Measurements from ENCODE around the gene TSPAN9. TPM values are rescaled to one million over a fixed set of nuclear protein-coding genes. Genes with fewer than 3 reads are reported as not detected.

Gene TSPAN9
- total RNA-seq, 1 experiment from 2014 or later, result 13.2 TPM

DNA sequence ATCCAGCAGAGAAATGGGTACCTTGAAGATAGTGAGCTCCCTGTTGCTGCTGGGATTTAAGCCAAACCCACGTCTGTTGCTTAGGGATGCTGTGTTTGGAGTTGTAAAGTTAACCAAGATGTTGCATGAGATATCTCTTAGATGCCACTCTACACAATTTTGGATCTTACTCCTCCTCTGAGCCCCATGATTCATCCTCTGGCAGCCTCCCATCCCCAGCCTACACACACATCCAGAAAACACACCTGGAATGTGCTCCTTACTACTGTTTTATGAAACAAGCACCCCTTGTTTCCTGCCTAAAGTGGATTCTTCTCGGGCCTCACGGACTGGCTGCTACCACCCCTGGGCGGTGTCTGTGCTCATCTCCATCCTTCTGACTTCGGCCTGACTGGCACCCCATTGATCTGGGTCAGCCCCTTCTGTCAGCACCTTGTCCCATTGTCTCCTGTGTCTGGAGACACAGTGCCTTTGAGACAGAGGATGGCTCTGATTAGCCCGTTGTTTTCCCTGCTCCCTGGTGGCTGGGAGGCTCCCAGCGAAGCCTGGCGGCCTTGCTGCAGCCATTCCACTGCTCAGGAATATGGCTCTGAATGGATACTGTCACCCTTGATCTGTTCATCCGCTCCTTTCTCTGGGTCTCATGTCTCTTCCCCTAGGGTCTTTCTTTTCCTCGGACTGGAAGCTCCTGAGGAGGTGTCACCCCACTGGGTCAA is 24.3 kb downstream of the TSPAN9 start:
- DNase-seq (ENCODE audit: low read depth, low spot score), result no peak
- CTCF ChIA-PET, result no interaction called here
- H3K4me1 ChIP-seq (ENCODE audit: control insufficient read depth in 1 of 2, insufficient read depth in 2 of 2, low read length in 2 of 2), result peaks cover 11 to 16% of the 10 kb centered on the region in 2 experiments
- H2AFZ ChIP-seq (ENCODE audit: low read depth, low read length, poor library complexity, severe bottlenecking), result no peak overlapping the region
- no peaks in the 10 kb centered on the region for H3K27me3 ChIP-seq (ENCODE audit: insufficient read depth, low read length)
- TF ChIP-seq CEBPB (IDR thresholded peaks at IDR 0.05; ENCODE audit: low read depth), result no peak
- no peak for TF ChIP-seq YY1 (IDR thresholded peaks at IDR 0.05; ENCODE audit: extremely low read depth, insufficient replicate concordance, low read depth, low read length)
- no peak for TF ChIP-seq EZH2phosphoT487 (IDR thresholded peaks at IDR 0.05; ENCODE audit: borderline replicate concordance)
- TF ChIP-seq ZNF274 (IDR thresholded peaks at IDR 0.05; ENCODE audit: low read depth, low read length), result no peak
- TF ChIP-seq RAD21 (IDR thresholded peaks at IDR 0.05; ENCODE audit: low read depth), result no peak
- TF ChIP-seq, protein P1, sequence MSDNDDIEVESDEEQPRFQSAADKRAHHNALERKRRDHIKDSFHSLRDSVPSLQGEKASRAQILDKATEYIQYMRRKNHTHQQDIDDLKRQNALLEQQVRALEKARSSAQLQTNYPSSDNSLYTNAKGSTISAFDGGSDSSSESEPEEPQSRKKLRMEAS (IDR thresholded peaks at IDR 0.05), result no peak
- TF ChIP-seq POLR2AphosphoS5 (IDR thresholded peaks at IDR 0.05; ENCODE audit: low read depth, low read length), result no peak
- no peak for TF ChIP-seq EGR1 (IDR thresholded peaks at IDR 0.05; ENCODE audit: low read depth)
- no TSS peak for BruUV-seq (replicated peaks)
- H3K9ac ChIP-seq (ENCODE audit: low read length), result no peak overlapping the region
- peak overlapping the region; percentile 44 for H3K4me2 ChIP-seq (ENCODE audit: low read length)
- H4K20me1 ChIP-seq (ENCODE audit: insufficient read depth), result no peaks in the 10 kb centered on the region
- H3K9me2 ChIP-seq (ENCODE audit: insufficient read depth), result no peaks in the 10 kb centered on the region
- 0 out of 2 replicates have a peak, but pooled peaks cover 3% of the 10 kb centered on the region for H3K79me2 ChIP-seq (ENCODE audit: insufficient read depth, low read length)
- H3K27ac ChIP-seq (ENCODE audit: low read depth, low read length), result no peak overlapping the region
- intact Hi-C loops (cut with micrococcal nuclease), result no loop called here
- H3K36me3 ChIP-seq (ENCODE audit: control insufficient read depth in 1 of 2, insufficient read depth in 2 of 2, low read length in 2 of 2), result no peaks in the 10 kb centered on the region
- H3K4me3 ChIP-seq (replicated peaks in 1 of 2; ENCODE audit: low read depth in 1 of 2, low read length in 2 of 2), result no peak overlapping the region
- peak; percentile 42 for ATAC-seq
- POLR2A ChIA-PET, result no interaction called here
- RAD21 ChIA-PET (ENCODE audit: low non-redundant PET in 1 of 2, low total read pairs in 2 of 2, uncharacterized antibody in 2 of 2, unreplicated experiment in 2 of 2), result no interaction called here
- no peaks in the 10 kb centered on the region for H3K9me3 ChIP-seq (ENCODE audit: control insufficient read depth in 1 of 2, insufficient read depth in 1 of 2, low read depth in 1 of 2, low read length in 2 of 2)

DNA sequence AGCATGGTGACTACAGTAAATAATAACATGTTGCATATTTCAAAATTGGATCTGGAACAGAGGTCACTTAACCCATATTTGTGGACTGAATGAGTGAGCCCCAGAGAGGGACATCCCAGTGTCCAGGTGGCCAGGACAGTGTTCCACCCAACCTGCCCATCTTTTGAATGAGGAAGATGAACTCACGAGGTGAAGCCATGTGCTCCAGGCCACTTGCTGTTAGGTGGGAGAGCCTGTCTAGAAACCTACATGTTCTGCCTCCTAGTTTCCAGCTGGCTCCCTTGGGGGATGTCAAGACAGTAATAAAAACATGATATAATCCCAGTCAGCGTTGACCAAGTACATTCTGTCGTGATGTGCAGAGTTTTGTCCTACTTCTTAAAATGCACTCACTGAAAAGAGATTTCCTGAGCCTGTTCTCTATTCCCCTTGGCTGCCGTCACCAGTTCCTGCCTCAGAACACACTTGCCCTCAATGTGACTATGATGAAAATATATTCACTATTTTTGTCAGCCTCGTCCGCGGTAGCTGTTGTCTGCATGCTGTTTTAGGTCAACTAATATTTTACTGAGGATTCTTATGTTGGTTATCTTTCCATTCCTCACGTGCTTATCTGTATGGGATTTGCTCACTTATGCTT is 25.7 kb downstream of the TSPAN9 start:
- BruUV-seq (replicated peaks), result no TSS peak
- DNase-seq (ENCODE audit: low read depth, low spot score) (no peak), ATAC-seq (no peak)
- Histone ChIP-seq H3K27me3 (ENCODE audit: insufficient read depth, low read length) (no peaks in the 10 kb centered on the region), H3K9ac (ENCODE audit: low read length) (no peak overlapping the region), H3K27ac (ENCODE audit: low read depth, low read length) (no peak overlapping the region), H3K4me1 (ENCODE audit: control insufficient read depth in 1 of 2, insufficient read depth in 2 of 2, low read length in 2 of 2) (peaks cover 14 to 28% of the 10 kb centered on the region in 2 experiments), H3K36me3 (ENCODE audit: control insufficient read depth in 1 of 2, insufficient read depth in 2 of 2, low read length in 2 of 2) (no peaks in the 10 kb centered on the region), H3K4me3 (replicated peaks in 1 of 2; ENCODE audit: low read depth in 1 of 2, low read length in 2 of 2) (no peak overlapping the region), H3K9me3 (ENCODE audit: control insufficient read depth in 1 of 2, insufficient read depth in 1 of 2, low read depth in 1 of 2, low read length in 2 of 2) (no peaks in the 10 kb centered on the region), H4K20me1 (ENCODE audit: insufficient read depth) (no peaks in the 10 kb centered on the region), H3K4me2 (ENCODE audit: low read length) (no peak overlapping the region), H3K9me2 (ENCODE audit: insufficient read depth) (no peaks in the 10 kb centered on the region), H3K79me2 (ENCODE audit: insufficient read depth, low read length) (0 out of 2 replicates have a peak, but pooled peaks cover 3% of the 10 kb centered on the region), H2AFZ (ENCODE audit: low read depth, low read length, poor library complexity, severe bottlenecking) (no peak overlapping the region)
- ChIA-PET CTCF (no interaction called here), POLR2A (no interaction called here), RAD21 (ENCODE audit: low non-redundant PET in 1 of 2, low total read pairs in 2 of 2, uncharacterized antibody in 2 of 2, unreplicated experiment in 2 of 2) (no interaction called here)
- TF ChIP-seq SIN3A (IDR thresholded peaks at IDR 0.05; ENCODE audit: low read depth), result no peak
- TF ChIP-seq EGR1 (IDR thresholded peaks at IDR 0.05; ENCODE audit: low read depth), result no peak
- intact Hi-C loops (cut with micrococcal nuclease), result no loop called here

Measured in HCT116 (cell line).